T-helper 1 cell treated with Interleukin-12 subunit alpha and Interleukin-12 subunit beta and Interleukin-4 antibody, amounts not matched to agents 30 ng/mL and 1 ng/mL, for 36 hours (primary cell): ENCODE data around the gene ATXN7L1. TPM values are rescaled to one million over a fixed set of nuclear protein-coding genes. Genes with fewer than 3 reads are reported as not detected.

Experiments
- intact Hi-C: fragments of 100-400 bp; cut with micrococcal nuclease; formaldehyde crosslinking; loops from one replicate; pipeline ENCODE4 v1.15.1; 2024
- total RNA-seq: library from RNA; stranded (reverse); gene quantifications from 2 replicates; pipeline ENCODE4 v1.2.3, GENCODE V29; 2022

ATXN7L1 gene
- total RNA-seq, 1 donor from 2014 or later, result 13.5 TPM

- intact Hi-C loops, result no loop called here
Measured at GRCh38 chr7:105682341-105683060, 193.9 kb downstream of the ATXN7L1 start.

GRCh38 chr7:105680505-105681187, 195.8 kb downstream of the ATXN7L1 start:
- intact Hi-C loops, result no loop called here

DNA sequence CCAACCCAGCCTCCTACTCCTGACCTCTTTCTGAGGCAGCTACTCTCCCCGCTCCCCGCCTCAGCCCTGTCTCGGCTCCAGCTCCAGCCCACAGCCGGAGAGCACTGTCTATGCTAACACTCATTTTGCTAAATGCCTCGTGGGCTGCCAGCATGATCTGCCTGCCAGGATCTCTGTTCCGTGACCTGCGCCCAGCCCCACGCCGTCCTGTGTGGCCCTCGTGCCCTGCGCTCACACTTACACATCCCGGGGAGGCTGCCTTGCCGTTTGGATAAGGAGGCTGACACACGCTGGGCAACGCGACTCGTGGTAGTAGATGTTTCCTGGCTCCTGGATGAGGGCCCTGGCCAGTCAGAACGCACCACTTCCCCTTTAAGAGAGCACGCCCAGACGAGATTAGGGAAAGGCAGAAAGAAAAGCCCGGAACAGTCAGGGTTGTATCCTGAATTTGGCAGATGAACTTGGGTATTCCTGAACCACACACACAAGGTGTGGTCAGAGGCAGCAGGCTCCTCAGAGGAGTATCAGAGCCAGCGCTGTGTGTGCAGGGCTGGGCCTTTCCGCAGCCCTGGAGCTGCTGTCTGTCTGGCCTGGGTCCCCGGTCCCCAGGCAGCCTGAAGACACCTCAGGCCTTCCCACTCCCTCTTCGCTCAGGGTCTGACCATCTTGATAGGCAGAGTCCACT, 197.4 kb downstream of the ATXN7L1 start:
- intact Hi-C loops, result loop anchor here (1.0 to 10.0 kb wide), 12 partner anchors 12 to 982 kb away; partner anchors contain the start of genes ATXN7L1, CCDC71L, NAMPT and RINT1

GRCh38 chr7:105677817-105678573, 198.4 kb downstream of the ATXN7L1 start:
- intact Hi-C loops, result loop anchor here (1.0 to 10.0 kb wide), 14 partner anchors 13 to 983 kb away; partner anchors contain the start of genes ATXN7L1, CCDC71L, NAMPT and RINT1

DNA sequence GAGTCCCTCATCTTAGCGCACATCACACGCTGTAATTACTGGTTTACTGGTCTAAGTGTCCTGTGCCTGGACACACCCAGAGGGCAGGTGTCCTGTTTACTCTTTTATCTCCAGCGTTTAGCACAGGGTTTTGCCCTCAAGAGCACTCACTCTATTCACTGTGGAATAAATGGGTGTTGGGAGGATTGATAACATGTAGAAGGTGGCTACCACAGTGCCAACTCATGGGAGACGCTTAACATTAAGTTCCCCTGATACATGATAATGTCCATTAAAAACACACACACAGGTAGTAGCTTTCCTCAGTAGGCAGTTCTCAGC, 199.0 kb downstream of the ATXN7L1 start:
- intact Hi-C loops, result loop anchor here (1.0 to 10.0 kb wide), 6 partner anchors 132 to 927 kb away; partner anchors contain the start of gene SYPL1

DNA sequence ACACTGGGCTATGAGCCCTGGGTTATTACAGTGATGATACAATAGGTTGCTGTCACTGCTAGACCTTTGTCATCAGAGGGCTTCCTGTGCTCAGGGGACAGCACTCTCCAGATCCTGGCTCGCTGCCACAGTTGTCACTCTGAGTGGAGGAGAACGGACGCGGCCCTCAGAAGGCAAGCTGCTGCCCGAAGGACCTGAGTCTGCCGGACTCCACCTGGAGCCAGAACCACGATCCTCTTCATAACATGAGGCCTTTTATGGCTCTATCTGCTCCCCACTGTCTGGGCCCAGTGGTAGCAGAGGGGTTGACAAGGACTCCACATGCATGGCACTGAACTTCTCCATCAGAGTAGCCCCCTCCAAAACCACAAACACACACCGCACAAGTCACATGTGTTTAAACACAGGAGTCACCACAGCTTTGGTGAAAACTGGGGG, 200.4 kb downstream of the ATXN7L1 start:
- intact Hi-C loops, result loop anchor here (5.0 to 10.0 kb wide), 4 partner anchors 171 to 929 kb away; no protein-coding TSS in a partner anchor

- intact Hi-C loops, result loop anchor here (10.0 kb wide), 1 partner anchor 930 kb away; no protein-coding TSS in a partner anchor
Measured at GRCh38 chr7:105674200-105674920, 202.0 kb downstream of the ATXN7L1 start.

- intact Hi-C loops, result loop anchor here (10.0 kb wide), 1 partner anchor 931 kb away; no protein-coding TSS in a partner anchor
Measured at GRCh38 chr7:105673367-105674084, 202.9 kb downstream of the ATXN7L1 start.

DNA sequence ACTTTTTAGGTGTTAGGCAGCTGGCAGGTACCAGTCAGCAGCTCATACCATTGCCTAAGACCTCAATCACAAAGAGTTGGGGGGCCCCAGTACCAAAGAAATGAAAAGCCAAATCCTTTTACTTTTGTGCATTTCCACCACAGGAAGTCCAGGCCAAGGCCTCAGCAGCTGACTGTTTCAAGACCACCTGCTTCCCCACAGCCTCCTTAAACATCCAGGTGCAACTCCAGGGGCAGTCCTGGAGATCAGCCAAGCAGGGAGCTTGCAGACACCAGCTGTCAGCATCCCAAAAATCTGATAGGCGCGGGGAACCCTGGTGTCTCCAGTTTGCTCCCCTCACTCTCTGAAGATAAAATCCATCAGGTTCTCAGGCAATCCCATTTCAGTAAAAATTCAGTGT, 203.6 kb downstream of the ATXN7L1 start:
- intact Hi-C loops, result loop anchor here (10.0 kb wide), 1 partner anchor 932 kb away; no protein-coding TSS in a partner anchor

GRCh38 chr7:105666324-105666723, 210.1 kb downstream of the ATXN7L1 start:
- intact Hi-C loops, result no loop called here

GRCh38 chr7:105665684-105666083, 210.7 kb downstream of the ATXN7L1 start:
- intact Hi-C loops, result no loop called here

- intact Hi-C loops, result no loop called here
Measured at GRCh38 chr7:105664816-105665525, 211.4 kb downstream of the ATXN7L1 start.

DNA sequence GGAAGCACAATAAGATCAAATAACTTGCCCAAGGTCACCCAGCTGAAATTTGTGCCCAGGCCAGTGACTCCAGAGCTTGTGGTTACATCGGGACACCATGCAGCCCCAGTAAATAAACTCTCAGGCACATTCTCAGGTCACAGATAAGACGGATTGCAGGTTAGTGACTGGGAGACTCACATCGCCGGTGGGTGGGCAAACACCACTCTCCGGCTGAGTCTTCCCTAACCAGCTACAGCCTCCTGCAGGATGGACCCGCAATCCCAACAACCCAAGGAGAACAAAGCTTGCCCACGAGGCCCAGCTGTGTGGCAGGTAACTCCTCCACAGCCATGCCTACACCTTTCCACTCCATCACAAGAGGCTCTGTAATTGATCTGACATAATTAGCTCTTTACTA, 213.4 kb downstream of the ATXN7L1 start:
- intact Hi-C loops, result no loop called here

GRCh38 chr7:105661625-105662024, 214.8 kb downstream of the ATXN7L1 start:
- intact Hi-C loops, result no loop called here

DNA sequence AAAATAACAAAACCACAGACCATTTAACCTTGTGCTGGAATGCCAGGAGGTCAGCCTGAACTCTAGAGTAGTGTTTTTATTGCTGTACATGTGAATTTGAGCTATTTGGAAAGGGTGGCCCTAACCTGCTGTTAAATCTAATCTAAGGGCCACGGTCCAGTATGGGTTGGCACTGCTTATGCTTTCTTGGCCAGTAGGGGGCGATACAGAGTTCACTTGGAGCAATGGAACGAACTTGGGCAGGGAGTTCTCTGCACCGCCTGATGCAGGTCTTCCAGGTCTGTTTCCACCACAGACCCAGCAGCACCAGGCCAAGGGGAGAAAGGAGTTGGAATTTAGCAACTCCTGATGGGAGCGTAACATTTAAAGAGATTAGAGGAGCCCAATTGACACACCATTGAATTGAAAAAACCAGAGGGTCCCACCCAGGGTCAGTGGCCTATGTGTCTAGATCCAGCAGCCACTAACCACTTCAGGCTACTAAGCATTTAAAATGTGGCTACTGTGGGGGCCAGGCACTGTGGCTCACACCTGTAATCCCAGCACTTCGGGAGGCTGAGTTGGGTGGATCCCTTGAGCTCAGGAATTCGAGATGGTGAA, 219.4 kb downstream of the ATXN7L1 start:
- intact Hi-C loops, result loop anchor here (1.0 to 2.0 kb wide), 5 partner anchors 21 to 385 kb away; partner anchors contain the start of gene ATXN7L1

- intact Hi-C loops, result loop anchor here (2.0 kb wide), 1 partner anchor 221 kb away; the partner anchor contains the start of gene ATXN7L1
Measured at GRCh38 chr7:105655500-105656380, 220.7 kb downstream of the ATXN7L1 start.

DNA sequence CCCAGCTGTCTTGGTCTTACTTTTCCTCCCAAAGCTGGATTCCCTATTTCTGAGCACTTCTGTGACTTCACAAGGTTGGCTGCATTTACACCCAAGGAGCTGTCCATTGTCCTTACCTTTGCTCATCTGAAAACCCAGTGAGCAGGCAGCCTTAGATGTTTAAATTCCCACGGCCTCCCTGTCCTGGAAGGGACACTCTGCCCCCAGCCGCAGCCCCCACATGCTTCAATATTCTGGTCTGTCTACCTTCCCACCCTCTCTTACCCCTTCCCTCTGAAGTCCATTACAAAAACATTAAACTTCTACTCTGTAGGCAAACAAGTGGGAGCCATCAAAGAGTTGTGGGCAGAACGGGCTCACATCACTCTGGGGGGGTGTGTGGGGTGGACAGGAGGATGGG, 221.3 kb downstream of the ATXN7L1 start:
- intact Hi-C loops, result no loop called here
